NCI-H524 treated with DMSO at 0.1 percent for 48 hours (cell line): ENCODE data around the gene PTCH1.

Experiments
- DNase-seq: peaks from one replicate; lab custom pipeline; 2025; lab: John Stamatoyannopoulos, UW

Gene PTCH1

DNA sequence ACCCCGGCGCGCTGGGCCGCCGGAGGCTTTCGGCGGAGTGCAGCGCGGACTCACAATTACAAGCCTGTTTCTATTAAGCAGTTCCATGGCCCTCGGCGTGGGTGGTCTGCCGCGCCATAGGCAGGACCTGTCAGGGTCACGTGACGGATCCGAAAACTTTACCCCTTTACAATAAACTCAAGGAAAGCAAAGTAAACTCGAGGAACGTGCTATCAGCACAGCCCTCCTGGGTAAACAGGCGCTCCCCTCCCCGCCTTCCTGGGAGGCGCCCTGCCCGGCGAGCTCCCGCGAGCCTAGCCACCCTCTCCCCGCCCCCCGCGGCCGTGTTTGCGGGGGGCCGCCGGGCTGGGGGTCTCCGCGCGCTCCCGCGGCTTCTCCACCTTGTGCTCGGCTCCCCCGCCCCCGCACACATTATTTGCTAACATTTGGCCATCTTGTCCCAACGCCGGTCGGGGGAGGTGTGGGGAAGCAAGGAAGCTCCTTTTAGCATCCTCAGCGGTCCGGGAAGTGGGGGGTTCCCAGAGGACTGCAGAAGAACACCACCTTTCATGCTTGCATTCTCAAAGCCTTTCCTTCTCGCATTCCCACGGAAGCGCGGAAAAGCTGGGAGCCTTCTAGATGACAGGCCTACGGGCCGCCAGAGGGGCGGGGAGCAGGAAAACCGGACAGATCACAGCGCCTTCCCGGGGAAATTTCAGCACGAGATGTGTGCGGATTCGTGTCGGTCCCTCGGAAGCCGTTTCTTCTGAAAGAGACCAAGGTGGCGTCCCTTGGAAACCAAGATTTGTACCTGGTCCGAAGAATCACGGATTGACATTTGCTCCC, at the start of gene PTCH1:
PTCH1 (minus strand) TSS at position 238 of the 825 bp plus-strand sequence.
- no peak for DNase-seq

DNA sequence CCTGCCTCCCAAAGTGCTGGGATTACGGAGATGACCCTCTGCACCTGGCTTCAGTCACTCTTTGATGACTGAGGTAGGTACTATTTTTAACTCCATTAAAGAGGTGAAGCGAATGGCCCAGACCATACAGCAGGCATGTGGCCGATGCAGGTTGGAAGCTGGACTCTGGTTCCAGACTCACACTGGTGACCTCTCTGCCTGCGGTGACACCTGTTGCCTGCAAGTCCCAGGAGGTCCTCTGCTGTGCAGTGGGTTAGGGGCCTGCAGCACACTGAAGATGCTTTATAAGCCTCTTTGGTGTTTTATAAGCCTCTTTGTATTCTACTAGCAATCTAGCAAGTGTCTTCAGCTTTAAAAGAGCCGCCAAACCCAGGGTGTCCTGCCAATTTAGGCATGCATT, 49.2 kb upstream of the PTCH1 start:
- no peak for DNase-seq

DNA sequence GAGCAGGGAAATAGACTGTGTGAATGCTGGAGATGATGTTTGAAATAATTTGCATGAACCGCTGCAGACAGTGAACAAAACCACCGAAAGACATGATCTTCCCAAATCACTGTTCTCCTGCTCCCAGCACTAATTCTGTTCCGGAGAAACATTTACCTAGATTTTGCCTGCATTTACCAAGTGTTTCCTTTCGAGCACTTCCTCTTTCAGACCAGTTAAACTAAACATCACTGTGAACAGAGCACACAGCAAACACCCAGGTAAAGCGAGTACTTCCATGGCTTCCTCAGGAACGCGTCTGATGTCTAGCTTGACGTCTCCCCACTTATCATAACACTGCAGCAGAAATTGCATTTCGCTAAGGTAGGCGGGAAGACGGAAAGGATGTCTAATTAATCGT, 45.1 kb upstream of the PTCH1 start:
- DNase-seq, result no peak

DNA sequence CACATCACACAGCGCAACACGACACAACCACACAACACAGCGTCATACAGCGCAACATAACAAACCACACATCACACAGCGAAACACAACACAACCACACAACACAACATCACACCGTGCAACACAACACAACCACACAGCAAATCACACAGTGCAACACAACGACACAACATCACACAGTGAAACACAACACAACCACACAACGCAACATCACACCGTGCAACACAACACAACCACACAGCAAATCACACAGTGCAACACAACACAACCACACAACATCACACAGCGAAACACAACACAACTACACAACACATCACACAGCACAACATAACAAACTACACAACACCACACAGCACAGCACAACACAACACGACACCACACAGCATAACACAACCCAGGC, 40.4 kb upstream of the PTCH1 start:
- no peak for DNase-seq

DNA sequence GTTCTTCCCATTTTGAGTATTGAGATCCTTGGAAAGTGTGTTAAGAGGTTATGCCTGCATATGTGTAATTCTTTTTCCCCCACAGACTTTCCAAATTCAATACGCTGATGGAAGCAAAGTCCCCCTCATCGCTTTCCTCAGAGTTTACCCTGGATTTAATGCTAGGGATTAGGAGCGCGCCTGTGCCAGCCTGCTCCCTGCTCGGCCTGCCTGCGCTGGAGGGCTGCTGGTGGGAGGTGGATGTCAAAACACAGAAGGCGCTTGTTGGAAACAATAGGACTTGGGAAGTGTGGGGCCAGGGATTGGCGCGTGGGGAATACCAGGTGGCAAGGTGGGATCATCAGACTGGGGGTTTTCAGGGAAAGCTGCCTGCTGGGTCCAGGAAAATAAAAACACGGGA, 39.8 kb upstream of the PTCH1 start:
- DNase-seq, result peak; percentile 3

DNA sequence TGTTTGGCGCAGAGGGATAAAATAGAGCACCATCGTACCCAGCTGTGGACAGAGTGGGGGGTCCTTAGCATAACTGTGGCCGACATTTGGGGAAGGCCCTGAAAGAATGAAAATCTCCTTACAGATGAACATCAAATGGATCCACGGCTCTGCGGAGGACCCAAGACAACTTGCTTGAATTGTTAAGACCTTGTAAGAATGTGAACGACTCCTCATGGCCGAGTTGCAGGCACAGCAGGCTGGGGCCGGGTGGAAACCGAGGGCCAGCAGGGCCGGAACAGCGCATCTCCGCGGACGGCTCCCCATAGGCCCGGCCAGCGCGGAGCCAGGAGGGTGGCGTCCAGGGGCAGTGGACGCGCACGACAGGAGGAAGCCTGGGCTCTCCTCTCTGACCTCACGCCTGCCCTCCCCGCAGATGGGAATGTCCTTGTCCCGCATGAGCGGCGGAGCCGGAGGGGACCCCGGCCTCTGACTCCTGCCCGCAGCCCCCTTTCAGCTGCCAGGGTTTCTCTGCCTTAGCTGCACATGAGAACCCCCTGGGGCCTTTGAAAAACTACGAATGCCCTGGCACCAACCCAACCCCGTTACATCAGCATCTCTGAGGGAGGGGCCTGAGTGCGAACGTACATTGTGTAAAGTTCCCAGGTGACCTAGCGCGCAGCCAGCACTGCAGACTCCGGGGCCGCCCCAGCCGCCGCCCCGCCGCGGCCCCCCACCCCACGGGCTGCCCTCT, 36.2 kb upstream of the PTCH1 start:
- DNase-seq, result no peak

DNA sequence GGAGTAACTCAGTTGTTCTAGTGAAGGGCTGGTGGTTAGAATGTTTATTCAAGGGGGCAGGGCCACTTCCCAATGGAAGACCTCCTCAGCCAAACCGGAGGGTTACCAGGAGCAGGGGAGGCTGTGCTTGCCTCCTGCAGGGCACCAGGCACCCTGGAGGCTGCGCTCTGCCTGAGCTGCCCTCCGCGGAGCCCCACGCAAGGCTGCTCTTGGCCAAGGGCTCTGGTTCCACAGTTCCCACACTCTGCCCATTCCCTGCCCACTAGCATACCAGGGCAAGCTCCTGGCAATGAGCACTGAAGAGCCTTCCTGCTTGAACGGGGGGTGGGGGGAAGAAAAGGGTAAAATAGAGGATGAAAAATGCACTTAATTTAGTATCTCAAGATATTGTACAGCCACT, 35.5 kb upstream of the PTCH1 start:
- no peak for DNase-seq

DNA sequence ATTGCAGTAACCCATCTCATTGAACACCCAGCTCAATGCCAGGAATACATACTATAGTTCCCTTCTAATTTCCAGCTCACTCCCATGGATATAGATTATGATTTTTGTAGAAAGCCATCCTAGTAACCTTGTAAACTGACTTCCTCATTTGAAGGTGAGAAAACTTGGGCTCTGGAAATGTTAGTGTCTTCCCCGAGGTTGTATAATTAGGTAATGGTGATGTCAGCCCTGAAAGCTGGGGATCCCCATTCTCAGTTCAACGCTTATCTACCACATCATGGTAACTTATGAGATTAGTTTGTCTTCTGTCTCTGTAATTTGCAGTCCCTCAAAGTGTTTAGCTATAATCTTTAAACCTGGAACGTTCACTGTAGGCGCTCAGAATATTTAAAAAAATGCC, 34.6 kb upstream of the PTCH1 start:
- no peak for DNase-seq

DNA sequence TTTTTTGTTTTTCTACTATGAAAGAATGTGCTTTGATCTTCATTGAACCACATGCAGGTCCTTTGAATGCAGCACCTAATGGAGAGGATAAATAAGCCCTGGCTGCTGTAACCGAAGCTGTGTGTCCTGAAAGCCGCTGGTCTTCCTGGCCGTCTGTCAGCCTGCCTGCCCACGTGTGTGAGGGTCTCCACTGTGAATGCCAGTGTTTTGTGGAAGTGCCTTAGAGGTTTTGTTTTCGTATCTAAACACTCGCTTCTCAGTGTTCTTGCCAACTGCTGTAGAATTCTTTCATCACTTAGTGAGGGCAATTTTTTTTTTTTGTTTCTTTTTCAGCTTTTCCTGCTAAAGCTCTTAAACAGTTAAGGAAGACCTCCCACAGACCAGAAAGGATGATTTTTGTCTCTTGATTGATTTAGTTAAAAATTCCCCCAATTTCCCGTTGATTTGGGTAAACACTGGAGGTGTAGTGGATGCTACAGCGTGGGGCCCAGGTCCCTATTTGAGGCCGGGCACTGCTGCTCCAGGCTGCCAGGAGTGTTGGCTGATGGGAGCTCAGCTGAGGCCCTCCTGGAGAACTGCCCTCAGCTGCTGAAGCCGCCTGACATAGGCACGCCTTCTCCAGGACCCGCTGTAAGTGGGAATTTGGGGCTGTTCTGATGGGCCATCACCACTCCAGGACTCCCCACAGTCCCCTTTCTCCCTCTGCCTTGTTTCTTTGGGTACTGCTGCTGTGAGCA, 29.2 kb upstream of the PTCH1 start:
- no peak for DNase-seq

DNA sequence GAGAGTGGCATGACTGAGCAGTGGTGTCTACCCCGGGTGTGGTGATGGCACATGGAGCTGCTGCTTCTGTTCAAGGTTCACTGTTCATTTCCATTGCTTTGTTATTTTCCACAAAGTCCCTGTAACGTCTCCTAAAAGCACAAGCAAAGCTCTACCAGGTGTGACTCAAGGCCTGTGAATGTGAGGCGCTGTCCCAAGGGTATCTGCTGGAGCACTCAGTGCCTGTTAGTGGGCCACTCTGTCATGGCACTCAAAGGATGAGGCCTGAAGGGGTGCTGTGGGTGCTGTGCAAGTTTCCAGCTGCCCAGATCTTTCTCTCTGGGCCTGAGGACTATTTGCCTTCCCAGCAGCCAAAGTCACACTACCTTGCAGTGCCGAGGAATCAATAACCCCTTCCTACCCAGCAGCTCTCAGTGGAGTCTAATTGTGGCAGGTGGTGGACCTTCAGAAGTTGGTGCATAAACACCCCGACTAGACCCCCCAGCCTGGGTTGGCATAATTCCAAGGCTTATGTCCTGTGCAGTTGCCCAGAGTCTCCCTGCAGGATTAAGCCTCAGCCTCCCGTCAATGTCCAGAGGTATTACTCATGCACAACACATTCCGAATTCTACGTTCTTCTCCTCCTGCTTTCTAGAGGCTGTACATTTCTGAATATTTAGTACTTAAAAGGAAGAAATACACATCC, 17.4 kb upstream of the PTCH1 start:
- no peak for DNase-seq

DNA sequence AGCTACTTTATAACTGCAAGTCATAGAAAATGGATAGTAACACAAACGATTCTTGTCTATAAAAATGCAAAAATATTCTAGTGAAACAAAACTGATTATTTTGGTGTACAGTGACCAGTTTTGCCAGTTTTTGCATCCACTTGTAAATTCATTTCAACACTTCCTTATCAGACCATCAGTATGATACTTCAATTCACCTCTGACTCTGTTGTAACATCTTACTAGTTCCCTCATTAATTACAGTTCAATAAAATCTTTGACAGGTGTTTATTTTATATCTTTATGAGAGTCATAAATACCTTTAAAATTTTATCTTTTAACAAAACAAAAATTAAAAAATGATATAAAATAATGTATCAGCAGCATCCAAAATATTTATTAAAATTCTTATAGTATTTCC, 13.1 kb upstream of the PTCH1 start:
- no peak for DNase-seq

DNA sequence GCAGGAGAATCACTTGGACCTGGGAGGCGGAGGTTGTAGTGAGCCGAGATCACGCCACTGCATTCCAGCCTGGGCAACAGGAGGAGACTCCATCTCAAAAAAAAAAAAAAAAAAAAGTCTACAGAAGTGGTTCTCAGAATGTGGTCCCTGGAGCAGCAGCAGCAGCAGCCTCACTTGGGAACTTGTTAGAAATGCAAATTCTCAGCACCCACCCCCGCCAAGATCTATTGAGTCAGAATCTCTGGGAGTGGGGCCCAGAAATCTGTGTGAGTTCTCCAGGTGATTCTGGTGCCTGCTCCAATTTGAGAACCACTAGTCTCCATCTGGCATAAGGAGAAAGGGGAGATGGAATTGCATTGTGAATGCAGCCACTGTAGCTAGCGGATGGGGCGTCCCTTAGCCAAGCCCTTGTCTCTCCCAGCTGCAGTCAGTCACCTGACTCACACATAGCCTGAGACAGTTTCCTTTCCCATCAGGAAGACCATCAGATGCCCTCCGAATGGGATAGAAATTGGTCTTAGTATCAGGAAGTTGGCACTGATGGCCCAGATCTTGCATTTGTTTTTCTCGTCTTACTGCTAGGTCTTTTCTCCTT, 12.2 kb upstream of the PTCH1 start:
- DNase-seq, result no peak

DNA sequence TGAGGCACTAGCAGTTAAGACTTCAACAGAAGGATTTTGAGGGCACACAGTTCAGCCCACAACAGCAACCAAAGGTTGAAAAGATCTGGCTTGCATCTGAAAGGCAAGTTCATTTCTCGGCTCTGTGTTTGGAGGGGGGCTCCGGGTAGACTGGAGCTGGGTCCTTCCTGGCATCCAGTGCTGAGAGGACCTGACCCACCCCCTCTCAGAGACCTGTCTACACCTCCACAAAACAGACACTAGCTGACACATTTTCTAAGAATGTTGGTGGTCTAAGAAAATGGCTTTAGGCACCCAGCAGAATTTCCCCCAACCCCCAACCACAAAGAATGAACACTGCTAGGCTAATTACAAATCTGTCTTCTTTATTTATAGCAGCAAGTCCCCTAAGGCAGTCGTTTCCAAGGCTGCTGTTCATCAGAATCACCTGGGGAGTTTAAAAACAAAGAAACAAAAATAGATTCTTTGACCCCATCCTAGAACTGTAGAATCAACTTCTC, 6.2 kb upstream of the PTCH1 start:
- DNase-seq, result no peak

DNA sequence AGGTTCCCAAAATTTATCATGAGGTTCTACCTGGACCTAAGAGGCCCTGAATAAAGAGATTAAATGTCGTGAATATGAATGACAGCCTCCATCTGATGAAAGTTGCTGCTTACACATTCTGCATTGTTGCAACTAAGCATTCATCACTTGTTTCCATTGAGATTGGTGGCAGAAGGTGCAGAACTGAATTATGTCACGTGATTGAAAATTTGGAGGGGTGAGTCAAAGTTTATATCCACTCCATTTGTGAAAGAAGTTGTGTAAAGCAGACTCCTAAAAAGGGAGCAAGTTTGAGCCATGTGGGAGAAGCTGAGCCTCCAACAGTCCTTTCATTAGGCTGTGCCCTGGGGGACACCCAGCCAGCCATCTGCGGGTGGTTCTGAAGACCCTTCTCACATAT, 4.9 kb upstream of the PTCH1 start:
- DNase-seq, result no peak

DNA sequence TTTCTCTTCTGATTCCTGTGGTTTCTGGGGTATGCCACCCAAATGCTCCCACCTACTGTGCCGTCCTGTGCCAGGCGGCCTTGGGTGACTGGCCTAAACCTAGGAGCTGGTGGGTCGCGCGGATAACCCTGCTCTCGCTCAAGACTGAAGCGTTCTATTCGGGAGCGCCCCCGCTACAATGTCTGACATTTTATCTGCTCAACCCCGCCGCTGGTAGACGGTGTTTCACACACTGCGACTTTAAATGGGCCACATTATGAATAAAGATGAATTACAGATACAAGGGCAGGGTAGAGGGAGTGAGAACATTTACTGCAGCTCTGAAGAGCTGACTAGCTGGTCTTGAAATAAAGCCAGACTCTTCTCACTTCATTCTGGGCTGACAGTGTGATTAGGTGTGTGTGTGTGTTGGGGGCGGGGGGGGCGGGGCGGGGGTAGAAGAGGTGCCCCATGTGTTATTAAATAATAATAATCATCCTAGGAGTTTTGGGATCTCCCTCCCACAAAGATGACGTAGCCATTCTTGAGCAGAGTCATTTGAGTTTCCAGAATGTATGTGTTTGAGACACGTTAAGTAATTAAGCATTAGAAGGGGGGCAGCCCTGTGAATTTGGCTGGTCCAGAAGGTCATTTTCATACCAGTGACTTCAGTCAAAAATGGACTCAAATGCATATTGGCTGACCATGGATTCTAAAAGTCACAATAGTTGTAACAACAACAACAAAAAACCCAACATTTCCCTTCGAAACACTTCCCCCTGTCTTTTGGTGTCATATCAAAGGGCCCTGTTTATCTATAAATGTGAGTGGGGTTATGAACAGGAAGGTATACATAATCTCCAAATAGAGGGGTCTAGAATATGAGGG, 1.0 kb upstream of the PTCH1 start:
- no peak for DNase-seq

DNA sequence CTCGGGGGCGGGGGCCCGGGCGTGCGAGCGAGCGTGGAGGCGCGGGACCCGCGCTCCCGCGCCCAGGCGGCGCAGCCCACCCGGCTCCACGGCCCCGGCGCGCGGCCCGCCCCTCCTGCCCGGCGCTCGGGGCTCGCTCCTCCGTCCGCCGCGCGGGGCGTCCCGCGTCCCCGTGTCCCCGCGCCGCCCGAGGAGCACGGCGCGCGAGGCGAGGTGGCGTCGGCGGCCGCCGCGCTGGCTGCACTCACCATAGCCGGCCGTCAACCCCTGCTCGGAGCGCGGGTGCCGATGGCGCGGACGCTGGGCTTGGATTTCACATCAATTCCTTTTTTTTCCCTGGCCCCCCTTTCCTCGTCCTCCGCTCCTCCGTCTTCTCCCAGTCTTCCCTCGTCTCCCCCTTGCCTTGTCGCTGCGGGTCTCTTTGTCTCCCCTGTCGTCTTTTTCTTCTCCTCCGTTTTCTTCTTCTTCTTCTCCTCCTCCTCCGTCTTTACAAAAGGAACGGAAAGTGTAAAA, 494 bp downstream of the PTCH1 start:
- no peak for DNase-seq

DNA sequence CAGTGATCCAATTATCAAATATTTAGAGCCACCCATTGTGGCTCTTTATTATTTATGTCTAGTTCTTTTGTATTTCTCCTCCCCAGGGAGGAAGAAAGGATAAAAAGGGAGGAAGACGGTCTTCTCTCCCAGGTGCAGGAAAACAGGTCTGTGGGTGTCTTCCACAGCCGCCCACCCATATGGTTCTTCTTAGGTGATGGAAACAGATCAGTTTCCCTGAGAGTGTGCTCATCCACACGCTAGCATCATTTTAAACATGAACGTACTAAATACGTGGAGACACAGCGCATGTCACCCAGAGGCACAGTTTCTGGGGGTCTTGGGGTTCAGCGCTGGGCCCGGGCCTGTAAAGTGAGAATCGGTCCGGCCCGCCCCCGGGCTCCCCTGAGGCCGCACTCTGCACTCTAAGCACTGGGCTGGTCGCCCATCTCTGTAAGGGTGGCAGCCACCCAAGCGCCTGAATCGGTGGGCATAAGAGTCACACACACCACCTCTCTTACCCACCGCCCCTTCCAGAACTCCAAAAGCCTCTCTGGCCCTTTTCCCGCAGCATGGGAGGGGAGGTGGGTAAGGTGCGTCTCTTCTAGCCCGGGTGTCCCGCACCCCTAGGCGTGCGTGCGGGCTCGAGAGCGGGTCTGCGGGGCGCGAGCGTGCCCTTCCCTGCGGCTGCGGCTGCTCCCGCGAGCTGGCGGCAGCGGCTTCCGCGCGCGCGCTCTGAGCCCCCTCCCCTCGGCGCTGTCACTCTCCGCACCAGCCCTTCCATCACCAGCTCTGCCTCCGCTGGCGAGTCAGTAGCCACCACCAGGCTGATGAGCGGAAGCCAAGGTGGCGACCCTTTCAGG, 1.3 kb downstream of the PTCH1 start:
- peak; percentile 27 for DNase-seq

DNA sequence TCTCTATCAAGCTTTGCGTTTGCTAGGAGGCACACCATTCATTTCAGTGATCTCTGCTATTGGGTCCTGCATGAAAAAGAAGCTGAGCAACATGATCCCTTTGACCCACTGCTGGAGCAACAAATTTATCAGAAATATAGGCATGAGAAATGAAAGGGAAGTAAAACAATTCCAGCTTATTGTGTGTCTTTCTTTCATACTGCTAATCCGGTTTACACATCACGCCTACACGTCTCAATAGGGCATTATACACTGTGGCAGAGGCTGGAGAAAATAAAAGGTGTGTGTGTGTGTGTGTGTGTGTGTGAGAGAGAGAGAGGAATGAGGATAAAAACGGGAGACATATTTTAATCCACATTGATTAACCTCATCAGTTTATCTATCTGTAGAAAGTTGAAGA, 2.4 kb downstream of the PTCH1 start:
- DNase-seq, result no peak

DNA sequence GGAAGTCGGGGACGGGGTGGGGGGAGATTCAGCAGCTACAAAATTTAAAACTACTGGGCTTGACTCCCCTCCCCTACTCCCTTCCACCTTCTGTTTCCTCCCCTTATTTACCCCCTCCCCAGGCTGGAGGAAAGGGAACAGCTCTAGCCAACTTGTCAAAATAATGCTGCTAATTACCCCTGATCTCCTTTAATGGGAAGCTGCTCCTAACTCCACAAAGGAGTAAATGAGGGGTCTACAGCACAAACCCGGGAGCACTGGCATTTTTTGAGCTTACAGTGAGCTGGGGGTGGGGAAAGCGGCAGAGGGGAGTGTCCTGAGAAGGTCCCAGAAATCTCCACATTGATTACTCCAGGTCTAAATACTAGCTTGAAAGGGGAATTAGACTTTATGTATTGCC, 3.1 kb downstream of the PTCH1 start:
- DNase-seq, result no peak

DNA sequence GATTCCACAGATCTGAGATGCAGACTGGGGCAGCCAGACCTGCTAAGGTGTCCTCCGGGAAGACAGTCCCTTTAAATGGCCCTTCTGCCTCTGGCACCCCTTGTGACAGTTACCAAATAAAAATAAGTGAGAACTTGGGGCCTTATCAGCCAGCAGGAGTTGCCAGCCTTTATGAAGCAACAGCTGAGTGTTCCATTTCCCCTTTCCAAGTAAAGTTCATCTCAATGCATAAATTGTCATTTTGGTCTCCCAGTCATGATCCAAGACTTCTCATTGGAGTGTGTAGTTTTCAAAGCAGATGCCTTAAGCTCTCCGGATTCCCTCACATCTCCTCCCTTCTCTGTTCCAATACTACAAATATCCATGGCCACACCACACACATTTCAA, 4.1 kb downstream of the PTCH1 start:
- no peak for DNase-seq
